ENCODE measurements around the gene WBP1L. TPM values are rescaled to one million over a fixed set of nuclear protein-coding genes. Genes with fewer than 3 reads are reported as not detected.

WBP1L gene
- total and polyA plus RNA-seq, 2 of the 13 experiments (the other 11 are each of a cell fraction or from before 2014, with no cell fraction given): 8.3 to 12.3 TPM

DNA sequence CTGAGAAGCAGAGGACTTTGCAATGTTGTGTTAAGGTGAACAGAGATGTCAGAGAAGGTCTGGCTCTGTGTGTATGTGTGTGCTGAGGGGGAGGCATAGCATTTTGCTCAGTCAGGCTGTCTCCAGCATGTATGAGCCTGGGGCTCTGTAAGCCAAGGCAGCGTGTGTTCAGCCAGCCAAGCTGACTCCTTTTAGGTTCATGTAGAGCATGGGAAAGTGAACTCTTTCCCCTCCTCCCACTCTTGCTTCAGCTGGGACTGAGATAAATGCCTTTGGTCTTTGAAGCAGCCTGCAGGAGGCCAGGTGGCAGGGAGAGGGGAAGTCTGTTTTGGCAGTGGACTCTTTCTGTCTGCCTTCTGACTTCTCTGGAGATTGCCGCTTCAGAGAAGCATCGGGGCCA lies 25.5 kb upstream of the WBP1L start:
- Histone ChIP-seq H3K36me3 (replicated peaks in 1 of 2; ENCODE audit: control insufficient read depth in 1 of 2, insufficient read depth in 2 of 2, low read length in 2 of 2) (0 out of 5 replicates have a peak, but pooled peaks cover 0 to 4% of the 10 kb centered on the region in 2 experiments), H4K20me1 (ENCODE audit: insufficient read depth, low read length) (no peaks in the 10 kb centered on the region), H3K79me2 (ENCODE audit: insufficient read depth, low read length) (peaks cover 50% of the 10 kb centered on the region), H3K9me3 (ENCODE audit: low read length) (no peaks in the 10 kb centered on the region), H3K4me1 (ENCODE audit: insufficient read depth, low read length) (peaks cover 60% of the 10 kb centered on the region), H3K4me3 (replicated peaks in 1 of 3; ENCODE audit: insufficient read depth in 1 of 3, low read depth in 2 of 3, low read length in 3 of 3) (peak overlapping the region in 1 of 3 experiments; percentile 29; a peak in 2 of 6 replicates), H3K27me3 (ENCODE audit: control insufficient read depth in 1 of 2, insufficient read depth in 2 of 2, low read length in 2 of 2) (no peaks in the 10 kb centered on the region; a peak in 1 of 5 replicates), H3K27ac (ENCODE audit: extremely low read length, insufficient read depth, low read length) (peak overlapping the region; percentile 58), H2AFZ (ENCODE audit: low read length) (no peak overlapping the region), H3K9ac (ENCODE audit: insufficient read depth, low read depth, low read length) (peak overlapping the region; percentile 23), H3K4me2 (ENCODE audit: low read depth, low read length) (peak overlapping the region; percentile 65)
- TF ChIP-seq ZNF331 (CRISPR knock-in tag; IDR thresholded peaks at IDR 0.05) (0 out of 2 replicates have a peak, but pooled peaks have one; percentile 25), CEBPB (IDR thresholded peaks at IDR 0.05; ENCODE audit: borderline replicate concordance, low read depth, low read length) (peak; percentile 6; the same call in 1 of the 2 replicates), ZFP90 (CRISPR knock-in tag; IDR thresholded peaks at IDR 0.05; ENCODE audit: borderline replicate concordance) (peak; percentile 94; the same call in 1 of the 2 replicates), ZNF570 (CRISPR knock-in tag; IDR thresholded peaks at IDR 0.05; ENCODE audit: borderline replicate concordance) (no peak), MYC (CRISPR knock-in tag; IDR thresholded peaks at IDR 0.05; ENCODE audit: borderline replicate concordance) (0 out of 2 replicates have a peak, but pooled peaks have one; percentile 21), HOXA3 (CRISPR knock-in tag; IDR thresholded peaks at IDR 0.05) (peak; percentile 36; the same call in 1 of the 2 replicates), ZNF543 (CRISPR knock-in tag; IDR thresholded peaks at IDR 0.05) (peak; percentile 85; the same call in 1 of the 2 replicates), ARNT2 (CRISPR knock-in tag; IDR thresholded peaks at IDR 0.05; ENCODE audit: low read depth) (no peak), ZFX (CRISPR knock-in tag; IDR thresholded peaks at IDR 0.05; ENCODE audit: low read depth) (peak; percentile 21; the same call in 1 of the 2 replicates), ZNF263 (CRISPR knock-in tag; IDR thresholded peaks at IDR 0.05) (0 out of 2 replicates have a peak, but pooled peaks have one; percentile 26), ZNF768 (CRISPR knock-in tag; IDR thresholded peaks at IDR 0.05) (peak; percentile 55; the same call in 1 of the 2 replicates), ZNF333 (CRISPR knock-in tag; IDR thresholded peaks at IDR 0.05; ENCODE audit: borderline replicate concordance) (no peak), PITX1 (CRISPR knock-in tag; IDR thresholded peaks at IDR 0.05) (0 out of 2 replicates have a peak, but pooled peaks have one; percentile 30), RAD21 (CRISPR knock-in tag; IDR thresholded peaks at IDR 0.05) (0 out of 2 replicates have a peak, but pooled peaks have one; percentile 14), KDM1A (CRISPR knock-in tag; IDR thresholded peaks at IDR 0.05) (no peak), HNF4A (CRISPR knock-in tag; IDR thresholded peaks at IDR 0.05) (0 out of 2 replicates have a peak, but pooled peaks have one; percentile 41)
- TF ChIP-seq, protein P1, sequence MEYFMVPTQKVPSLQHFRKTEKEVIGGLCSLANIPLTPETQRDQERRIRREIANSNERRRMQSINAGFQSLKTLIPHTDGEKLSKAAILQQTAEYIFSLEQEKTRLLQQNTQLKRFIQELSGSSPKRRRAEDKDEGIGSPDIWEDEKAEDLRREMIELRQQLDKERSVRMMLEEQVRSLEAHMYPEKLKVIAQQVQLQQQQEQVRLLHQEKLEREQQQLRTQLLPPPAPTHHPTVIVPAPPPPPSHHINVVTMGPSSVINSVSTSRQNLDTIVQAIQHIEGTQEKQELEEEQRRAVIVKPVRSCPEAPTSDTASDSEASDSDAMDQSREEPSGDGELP (IDR thresholded peaks at IDR 0.05; ENCODE audit: borderline replicate concordance, low read depth): peak; percentile 75; the same call in 1 of the 2 replicates
- TF ChIP-seq, protein P2, sequence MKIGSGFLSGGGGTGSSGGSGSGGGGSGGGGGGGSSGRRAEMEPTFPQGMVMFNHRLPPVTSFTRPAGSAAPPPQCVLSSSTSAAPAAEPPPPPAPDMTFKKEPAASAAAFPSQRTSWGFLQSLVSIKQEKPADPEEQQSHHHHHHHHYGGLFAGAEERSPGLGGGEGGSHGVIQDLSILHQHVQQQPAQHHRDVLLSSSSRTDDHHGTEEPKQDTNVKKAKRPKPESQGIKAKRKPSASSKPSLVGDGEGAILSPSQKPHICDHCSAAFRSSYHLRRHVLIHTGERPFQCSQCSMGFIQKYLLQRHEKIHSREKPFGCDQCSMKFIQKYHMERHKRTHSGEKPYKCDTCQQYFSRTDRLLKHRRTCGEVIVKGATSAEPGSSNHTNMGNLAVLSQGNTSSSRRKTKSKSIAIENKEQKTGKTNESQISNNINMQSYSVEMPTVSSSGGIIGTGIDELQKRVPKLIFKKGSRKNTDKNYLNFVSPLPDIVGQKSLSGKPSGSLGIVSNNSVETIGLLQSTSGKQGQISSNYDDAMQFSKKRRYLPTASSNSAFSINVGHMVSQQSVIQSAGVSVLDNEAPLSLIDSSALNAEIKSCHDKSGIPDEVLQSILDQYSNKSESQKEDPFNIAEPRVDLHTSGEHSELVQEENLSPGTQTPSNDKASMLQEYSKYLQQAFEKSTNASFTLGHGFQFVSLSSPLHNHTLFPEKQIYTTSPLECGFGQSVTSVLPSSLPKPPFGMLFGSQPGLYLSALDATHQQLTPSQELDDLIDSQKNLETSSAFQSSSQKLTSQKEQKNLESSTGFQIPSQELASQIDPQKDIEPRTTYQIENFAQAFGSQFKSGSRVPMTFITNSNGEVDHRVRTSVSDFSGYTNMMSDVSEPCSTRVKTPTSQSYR (CRISPR knock-in tag; IDR thresholded peaks at IDR 0.05; ENCODE audit: borderline replicate concordance): peak; percentile 83
- FAIRE-seq (peak; percentile 83), ATAC-seq (peak; percentile 6), DNase-seq (ENCODE audit: low spot score) (peak; percentile 83)
- intact Hi-C loops (cut with micrococcal nuclease; ENCODE audit: unreplicated experiment): loop anchor here (10.0 kb wide), 1 partner anchor 337 kb away; no protein-coding TSS in a partner anchor
- ChIA-PET CTCF (ENCODE audit: low intra/inter-chr PET ratio, low total read pairs) (no interaction called here), POLR2A (no interaction called here)
- in situ Hi-C loops (cut with HindIII; ENCODE audit: extremely low pct_ligation_motif_present, low pct_unique_long_range_greater_than_20kb): no loop called here
- no TSS peak for BruUV-seq (replicated peaks)
- 63% methylated on average over 2 of the region's 3 CpGs for WGBS (ENCODE audit: low lambda C conversion rate)
